HepG2 (cell line): ENCODE data around the gene UBE4A. TPM values are rescaled to one million over a fixed set of nuclear protein-coding genes. Genes with fewer than 3 reads are reported as not detected.

Source experiments
- ARNT2 ChIP-seq: sonication (generic); formaldehyde crosslinking; IDR thresholded peaks from 2 replicates; pipeline ENCODE4 v1.8.0; 2022; ENCODE audit warnings: mild to moderate bottlenecking, low read depth, missing genetic modification reagents, moderate library complexity
- CAMTA2 ChIP-seq: sonication (generic); formaldehyde crosslinking; IDR thresholded peaks from 2 replicates; pipeline ENCODE4 v1.4.0; 2020; ENCODE audit warnings: mild to moderate bottlenecking, missing genetic modification reagents, borderline replicate concordance
- EEA1 ChIP-seq: sonication (generic); formaldehyde crosslinking; IDR thresholded peaks from 2 replicates; pipeline ENCODE4 v1.5.1; 2020; ENCODE audit warnings: mild to moderate bottlenecking, missing genetic modification reagents, borderline replicate concordance
- ETV5 ChIP-seq: IDR thresholded peaks from 2 replicates; pipeline ENCODE4 v1.6.1; 2018; ENCODE audit warnings: missing biosample characterization, missing genetic modification reagents, inconsistent platforms, borderline replicate concordance
- FLYWCH1 ChIP-seq: sonication (generic); formaldehyde crosslinking; IDR thresholded peaks from 2 replicates; pipeline ENCODE4 v1.8.1; 2023; ENCODE audit warnings: mild to moderate bottlenecking, missing genetic modification reagents
- GABPB1 ChIP-seq: IDR thresholded peaks from 2 replicates; pipeline ENCODE4 v1.6.1; 2016; ENCODE audit warnings: mild to moderate bottlenecking, missing genetic modification reagents, moderate library complexity, missing compliant biosample characterization
- HMG20A ChIP-seq: IDR thresholded peaks from 2 replicates; pipeline ENCODE4 v1.6.1; 2016; ENCODE audit warnings: borderline replicate concordance
- IRF2 ChIP-seq: IDR thresholded peaks from 2 replicates; pipeline ENCODE4 v1.6.1; 2018; ENCODE audit warnings: missing genetic modification reagents, missing compliant biosample characterization
- KLF12 ChIP-seq: sonication (generic); formaldehyde crosslinking; IDR thresholded peaks from 2 replicates; pipeline ENCODE4 v1.4.0; 2020; ENCODE audit warnings: missing genetic modification reagents, borderline replicate concordance
- RBAK ChIP-seq: sonication (generic); formaldehyde crosslinking; IDR thresholded peaks from 2 replicates; pipeline ENCODE4 v1.5.1; 2020; ENCODE audit warnings: mild to moderate bottlenecking, missing genetic modification reagents
- SMAD9 ChIP-seq: sonication (generic); formaldehyde crosslinking; IDR thresholded peaks from 2 replicates; pipeline ENCODE4 v1.5.1; 2020; ENCODE audit warnings: mild to moderate bottlenecking, missing genetic modification reagents
- TSC22D2 ChIP-seq: sonication (generic); formaldehyde crosslinking; IDR thresholded peaks from 2 replicates; pipeline ENCODE4 v1.5.1; 2020; ENCODE audit warnings: missing genetic modification reagents, mild to moderate bottlenecking, borderline replicate concordance
- XBP1 ChIP-seq: sonication (generic); formaldehyde crosslinking; IDR thresholded peaks from 2 replicates; pipeline ENCODE4 v1.5.0; 2020; ENCODE audit warnings: missing genetic modification reagents
- ZNF225 ChIP-seq: sonication (generic); formaldehyde crosslinking; IDR thresholded peaks from 2 replicates; pipeline ENCODE4 v1.4.0; 2020; ENCODE audit warnings: mild to moderate bottlenecking, missing genetic modification reagents
- ZNF550 ChIP-seq: sonication (generic); formaldehyde crosslinking; IDR thresholded peaks from 2 replicates; pipeline ENCODE4 v1.4.0; 2020; ENCODE audit warnings: mild to moderate bottlenecking, missing genetic modification reagents, borderline replicate concordance
- ZNF564 ChIP-seq: sonication (generic); formaldehyde crosslinking; IDR thresholded peaks from 2 replicates; pipeline ENCODE4 v1.8.1; 2023; ENCODE audit warnings: mild to moderate bottlenecking, missing genetic modification reagents
- ZSCAN20 ChIP-seq: sonication (generic); formaldehyde crosslinking; IDR thresholded peaks from 2 replicates; pipeline ENCODE4 v1.4.0; 2020; ENCODE audit warnings: missing genetic modification reagents, mild to moderate bottlenecking, borderline replicate concordance
- ZSCAN31 ChIP-seq: sonication (generic); formaldehyde crosslinking; IDR thresholded peaks from 2 replicates; pipeline ENCODE4 v1.5.0; 2020; ENCODE audit warnings: low read depth, mild to moderate bottlenecking, missing genetic modification reagents
- polyA plus RNA-seq, 8 experiments: library from polyadenylated mRNA; depleted of rRNA in 3 of 8; stranded (reverse) in 7 of 8; unstranded in 1 of 8; fragments of >200 nt; fragmentation: Illumina TruSeq in 4 of 8; extraction: Trizol in 4 of 8; gene quantifications; 2 replicates each; pipeline versions ENCODE4 v1.2.1 to v1.2.3, GENCODE V29; 2011 to 2016; ENCODE audit warnings: low read depth in 4 of 8, missing spikeins in 1 of 8, mixed read lengths in 1 of 8; ENCODE audit not compliant: insufficient read depth in 1 of 8
- total RNA-seq, 5 experiments: library from RNA; depleted of rRNA; stranded (reverse); fragments of >200 nt; fragmentation: Illumina TruSeq; extraction: Trizol; gene quantifications; 2 replicates each; pipeline ENCODE4 v1.2.3, GENCODE V29; 2016; ENCODE audit warnings: low read depth in 1 of 5
- TF ChIP-seq, protein P1 (sequence below): sonication (generic); formaldehyde crosslinking; IDR thresholded peaks from 2 replicates; pipeline ENCODE4; 2020; ENCODE audit warnings: missing genetic modification reagents, mild to moderate bottlenecking, borderline replicate concordance
- TF ChIP-seq, protein P2 (sequence below), 2 experiments: sonication (generic) in 1 of 2; formaldehyde crosslinking in 1 of 2; IDR thresholded peaks; 2 replicates each; pipeline versions ENCODE4 v1.4.0 to v1.6.1; 2018 to 2020; ENCODE audit warnings: missing genetic modification reagents in 2 of 2, borderline replicate concordance in 1 of 2, low read depth in 1 of 2, mild to moderate bottlenecking in 1 of 2, missing biosample characterization in 1 of 2
- TF ChIP-seq, protein P3 (sequence below): sonication (generic); formaldehyde crosslinking; IDR thresholded peaks from 2 replicates; pipeline ENCODE4 v1.4.0; 2020; ENCODE audit warnings: mild to moderate bottlenecking, missing genetic modification reagents
- TF ChIP-seq, protein P4 (sequence below): fragments of 450-650 bp; IDR thresholded peaks from 2 replicates; pipeline ENCODE4 v1.6.1; 2016

The UBE4A gene
- total and polyA plus RNA-seq, 2 of the 13 experiments (the other 11 are each of a cell fraction or from before 2014, with no cell fraction given): 15.1 to 32.7 TPM

DNA sequence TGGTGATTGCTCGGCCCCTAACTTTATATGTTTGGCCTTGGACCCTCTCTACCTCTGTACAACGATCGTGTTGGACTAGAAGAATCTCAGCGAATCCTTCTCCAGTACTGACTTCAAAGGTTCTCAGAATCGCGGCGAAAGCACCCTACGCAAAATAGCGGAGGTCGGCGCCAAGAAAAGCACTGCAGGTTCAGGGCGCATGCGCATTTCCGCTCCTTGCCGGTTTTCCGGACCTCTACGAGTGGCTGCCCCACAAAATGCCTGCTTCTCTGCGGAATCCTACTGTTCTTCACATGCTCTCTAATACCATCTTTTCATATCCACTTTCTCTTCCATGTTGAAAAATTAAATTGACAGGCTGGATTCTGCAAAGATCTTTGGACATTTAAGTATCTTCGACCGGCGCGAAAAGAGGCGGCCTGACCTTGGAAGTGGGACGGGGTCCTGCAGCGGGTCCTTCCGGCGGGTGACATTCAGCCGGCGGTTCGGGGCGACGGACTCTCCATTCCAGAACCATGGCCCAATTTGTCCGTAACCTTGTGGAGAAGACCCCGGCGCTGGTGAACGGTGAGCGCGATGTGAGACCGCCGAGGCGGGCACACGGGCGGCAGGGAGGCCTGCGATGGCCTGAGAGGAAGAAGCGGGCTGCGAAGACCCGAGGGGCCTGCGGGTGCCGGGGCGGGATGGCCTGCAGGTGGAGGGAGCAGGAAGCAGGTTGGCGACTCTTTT is 41.9 kb downstream of the UBE4A start, which contains the start of gene ATP5MG (continued):
- TF ChIP-seq, protein P1, sequence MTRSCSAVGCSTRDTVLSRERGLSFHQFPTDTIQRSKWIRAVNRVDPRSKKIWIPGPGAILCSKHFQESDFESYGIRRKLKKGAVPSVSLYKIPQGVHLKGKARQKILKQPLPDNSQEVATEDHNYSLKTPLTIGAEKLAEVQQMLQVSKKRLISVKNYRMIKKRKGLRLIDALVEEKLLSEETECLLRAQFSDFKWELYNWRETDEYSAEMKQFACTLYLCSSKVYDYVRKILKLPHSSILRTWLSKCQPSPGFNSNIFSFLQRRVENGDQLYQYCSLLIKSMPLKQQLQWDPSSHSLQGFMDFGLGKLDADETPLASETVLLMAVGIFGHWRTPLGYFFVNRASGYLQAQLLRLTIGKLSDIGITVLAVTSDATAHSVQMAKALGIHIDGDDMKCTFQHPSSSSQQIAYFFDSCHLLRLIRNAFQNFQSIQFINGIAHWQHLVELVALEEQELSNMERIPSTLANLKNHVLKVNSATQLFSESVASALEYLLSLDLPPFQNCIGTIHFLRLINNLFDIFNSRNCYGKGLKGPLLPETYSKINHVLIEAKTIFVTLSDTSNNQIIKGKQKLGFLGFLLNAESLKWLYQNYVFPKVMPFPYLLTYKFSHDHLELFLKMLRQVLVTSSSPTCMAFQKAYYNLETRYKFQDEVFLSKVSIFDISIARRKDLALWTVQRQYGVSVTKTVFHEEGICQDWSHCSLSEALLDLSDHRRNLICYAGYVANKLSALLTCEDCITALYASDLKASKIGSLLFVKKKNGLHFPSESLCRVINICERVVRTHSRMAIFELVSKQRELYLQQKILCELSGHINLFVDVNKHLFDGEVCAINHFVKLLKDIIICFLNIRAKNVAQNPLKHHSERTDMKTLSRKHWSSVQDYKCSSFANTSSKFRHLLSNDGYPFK (CRISPR knock-in tag): no peak; the same call in 1 of the 2 replicates
- TF ChIP-seq EEA1 (CRISPR knock-in tag) (no peak), SMAD9 (CRISPR knock-in tag) (no peak; the same call in 1 of the 2 replicates), GABPB1 (CRISPR knock-in tag) (peak; percentile 91), XBP1 (CRISPR knock-in tag) (no peak), HMG20A (CRISPR knock-in tag) (no peak), CAMTA2 (CRISPR knock-in tag) (peak; percentile 65; the same call in 1 of the 2 replicates), ETV5 (CRISPR knock-in tag) (peak; percentile 62), TSC22D2 (CRISPR knock-in tag) (no peak), ZNF564 (CRISPR knock-in tag) (no peak), ZSCAN31 (CRISPR knock-in tag) (no peak; the same call in 1 of the 2 replicates), FLYWCH1 (CRISPR knock-in tag) (no peak), ZNF225 (CRISPR knock-in tag) (no peak), RBAK (CRISPR knock-in tag) (no peak), ZNF550 (no peak), IRF2 (no peak; the same call in 1 of the 2 replicates), ARNT2 (CRISPR knock-in tag) (0 out of 2 replicates have a peak, but pooled peaks have one; percentile 6), KLF12 (no peak), ZSCAN20 (no peak)
- TF ChIP-seq, protein P2, sequence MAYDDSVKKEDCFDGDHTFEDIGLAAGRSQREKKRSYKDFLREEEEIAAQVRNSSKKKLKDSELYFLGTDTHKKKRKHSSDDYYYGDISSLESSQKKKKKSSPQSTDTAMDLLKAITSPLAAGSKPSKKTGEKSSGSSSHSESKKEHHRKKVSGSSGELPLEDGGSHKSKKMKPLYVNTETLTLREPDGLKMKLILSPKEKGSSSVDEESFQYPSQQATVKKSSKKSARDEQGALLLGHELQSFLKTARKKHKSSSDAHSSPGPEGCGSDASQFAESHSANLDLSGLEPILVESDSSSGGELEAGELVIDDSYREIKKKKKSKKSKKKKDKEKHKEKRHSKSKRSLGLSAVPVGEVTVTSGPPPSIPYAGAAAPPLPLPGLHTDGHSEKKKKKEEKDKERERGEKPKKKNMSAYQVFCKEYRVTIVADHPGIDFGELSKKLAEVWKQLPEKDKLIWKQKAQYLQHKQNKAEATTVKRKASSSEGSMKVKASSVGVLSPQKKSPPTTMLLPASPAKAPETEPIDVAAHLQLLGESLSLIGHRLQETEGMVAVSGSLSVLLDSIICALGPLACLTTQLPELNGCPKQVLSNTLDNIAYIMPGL (CRISPR knock-in tag; IDR thresholded peaks at IDR 0.05; ENCODE audit: borderline replicate concordance in 1 of 2, low read depth in 1 of 2): peak; percentile 60 to 67; a peak in 2 of 4 replicates
- TF ChIP-seq, protein P3, sequence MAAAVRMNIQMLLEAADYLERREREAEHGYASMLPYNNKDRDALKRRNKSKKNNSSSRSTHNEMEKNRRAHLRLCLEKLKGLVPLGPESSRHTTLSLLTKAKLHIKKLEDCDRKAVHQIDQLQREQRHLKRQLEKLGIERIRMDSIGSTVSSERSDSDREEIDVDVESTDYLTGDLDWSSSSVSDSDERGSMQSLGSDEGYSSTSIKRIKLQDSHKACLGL: peak; percentile 42; the same call in 1 of the 2 replicates
- TF ChIP-seq, protein P4, sequence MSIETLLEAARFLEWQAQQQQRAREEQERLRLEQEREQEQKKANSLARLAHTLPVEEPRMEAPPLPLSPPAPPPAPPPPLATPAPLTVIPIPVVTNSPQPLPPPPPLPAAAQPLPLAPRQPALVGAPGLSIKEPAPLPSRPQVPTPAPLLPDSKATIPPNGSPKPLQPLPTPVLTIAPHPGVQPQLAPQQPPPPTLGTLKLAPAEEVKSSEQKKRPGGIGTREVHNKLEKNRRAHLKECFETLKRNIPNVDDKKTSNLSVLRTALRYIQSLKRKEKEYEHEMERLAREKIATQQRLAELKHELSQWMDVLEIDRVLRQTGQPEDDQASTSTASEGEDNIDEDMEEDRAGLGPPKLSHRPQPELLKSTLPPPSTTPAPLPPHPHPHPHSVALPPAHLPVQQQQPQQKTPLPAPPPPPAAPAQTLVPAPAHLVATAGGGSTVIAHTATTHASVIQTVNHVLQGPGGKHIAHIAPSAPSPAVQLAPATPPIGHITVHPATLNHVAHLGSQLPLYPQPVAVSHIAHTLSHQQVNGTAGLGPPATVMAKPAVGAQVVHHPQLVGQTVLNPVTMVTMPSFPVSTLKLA: no peak
